GM12878 (cell line): ENCODE results near the gene SLC19A1.

ENCODE experiments used
- CEBPB ChIP-seq, 2 experiments: fragments of 150-350 bp in 1 of 2; IDR thresholded peaks; 2 replicates each; pipeline ENCODE4 v1.6.1; 2012 to 2014; ENCODE audit warnings: low read depth in 2 of 2, low read length in 2 of 2, borderline replicate concordance in 1 of 2, inconsistent platforms in 1 of 2
- CHD1 ChIP-seq: IDR thresholded peaks from 2 replicates; pipeline ENCODE4 v1.6.1; 2012; ENCODE audit warnings: low read depth, low read length, improper control_type of control experiment
- CHD2 ChIP-seq: IDR thresholded peaks from 2 replicates; pipeline ENCODE4 v1.6.1; 2011; ENCODE audit warnings: low read depth, low read length, improper control_type of control experiment, borderline replicate concordance
- CTCF ChIP-seq, 3 experiments: IDR thresholded peaks in 2 of 3; conservative IDR thresholded peaks in 1 of 3; 2 replicates each; pipeline ENCODE4 v1.5.1; 2011; ENCODE audit warnings: low read depth in 3 of 3, low read length in 3 of 3, mild to moderate bottlenecking in 3 of 3, control low read depth in 2 of 3, moderate library complexity in 2 of 3, inconsistent platforms in 1 of 3, mixed read lengths in 1 of 3; ENCODE audit not compliant: control insufficient read depth in 2 of 3, insufficient read depth in 1 of 3; ENCODE audit errors: extremely low read depth in 1 of 3
- EP300 ChIP-seq, 2 experiments: fragments of 150-350 bp in 1 of 2; IDR thresholded peaks; 2 replicates each; pipeline ENCODE4 v1.6.1; 2011 to 2012; ENCODE audit warnings: low read depth in 2 of 2, low read length in 2 of 2, borderline replicate concordance in 1 of 2, improper control_type of control experiment in 1 of 2, inconsistent platforms in 1 of 2; ENCODE audit not compliant: control insufficient read depth in 1 of 2
- JUND ChIP-seq: IDR thresholded peaks from 2 replicates; pipeline ENCODE4 v1.6.1; 2012; ENCODE audit warnings: low read depth, mild to moderate bottlenecking, low read length, improper control_type of control experiment, moderate library complexity
- MAX ChIP-seq: IDR thresholded peaks from 2 replicates; pipeline ENCODE4 v1.6.1; 2012; ENCODE audit warnings: low read depth, low read length, improper control_type of control experiment
- NFYA ChIP-seq: IDR thresholded peaks from 2 replicates; pipeline ENCODE4 v1.6.1; 2011; ENCODE audit warnings: low read depth, mild to moderate bottlenecking, low read length, improper control_type of control experiment, borderline replicate concordance
- POLR2A ChIP-seq: IDR thresholded peaks from 2 replicates; pipeline ENCODE4 v1.6.1; 2011; ENCODE audit warnings: low read depth, mild to moderate bottlenecking, low read length
- POLR2AphosphoS5 ChIP-seq: IDR thresholded peaks from 2 replicates; pipeline ENCODE4 v1.6.1; 2011; ENCODE audit warnings: mild to moderate bottlenecking, low read length, inconsistent platforms
- RAD21 ChIP-seq: IDR thresholded peaks from 2 replicates; pipeline ENCODE4 v1.6.1; 2011; ENCODE audit warnings: mild to moderate bottlenecking, low read depth, low read length, moderate library complexity; ENCODE audit not compliant: insufficient read depth
- RELA ChIP-seq: fragments of 450-650 bp; IDR thresholded peaks from 2 replicates; pipeline ENCODE4 v1.8.0; 2014; ENCODE audit warnings: borderline replicate concordance; ENCODE audit not compliant: partially characterized antibody
- ZNF274 ChIP-seq: IDR thresholded peaks from one replicate; pipeline ENCODE4 v1.8.0; 2011; ENCODE audit not compliant: insufficient read length, insufficient read depth

GRCh38 chr21:45580576-45581321 lies 38.5 kb upstream of the SLC19A1 start:
- TF ChIP-seq CTCF (IDR thresholded peaks at IDR 0.05 in 2 of 3, conservative IDR thresholded peaks at IDR 0.05 in 1 of 3; ENCODE audit: control insufficient read depth in 2 of 3, extremely low read depth in 1 of 3, insufficient read depth in 1 of 3, low read depth in 3 of 3, low read length in 3 of 3) = no peak
- no peak for TF ChIP-seq POLR2A
- TF ChIP-seq RAD21 = no peak
- no peak for TF ChIP-seq NFYA
- TF ChIP-seq POLR2AphosphoS5 = no peak
- TF ChIP-seq RELA = no peak
- TF ChIP-seq CHD1 = no peak
- TF ChIP-seq EP300 (IDR thresholded peaks at IDR 0.05; ENCODE audit: borderline replicate concordance in 1 of 2, control insufficient read depth in 1 of 2, low read depth in 2 of 2, low read length in 2 of 2) = no peak
- TF ChIP-seq CHD2 = no peak
- TF ChIP-seq CEBPB (IDR thresholded peaks at IDR 0.05; ENCODE audit: borderline replicate concordance in 1 of 2, low read depth in 2 of 2, low read length in 2 of 2) = no peak
- no peak for TF ChIP-seq ZNF274
- no peak for TF ChIP-seq MAX
- TF ChIP-seq JUND = no peak
